ENCODE measurements around the gene SYT9. TPM values are rescaled to one million over a fixed set of nuclear protein-coding genes. Genes with fewer than 3 reads are reported as not detected.

SYT9 gene
- total and polyA plus RNA-seq, 2 of the 4 experiments (the other 2 are of a cell fraction): not detected

DNA sequence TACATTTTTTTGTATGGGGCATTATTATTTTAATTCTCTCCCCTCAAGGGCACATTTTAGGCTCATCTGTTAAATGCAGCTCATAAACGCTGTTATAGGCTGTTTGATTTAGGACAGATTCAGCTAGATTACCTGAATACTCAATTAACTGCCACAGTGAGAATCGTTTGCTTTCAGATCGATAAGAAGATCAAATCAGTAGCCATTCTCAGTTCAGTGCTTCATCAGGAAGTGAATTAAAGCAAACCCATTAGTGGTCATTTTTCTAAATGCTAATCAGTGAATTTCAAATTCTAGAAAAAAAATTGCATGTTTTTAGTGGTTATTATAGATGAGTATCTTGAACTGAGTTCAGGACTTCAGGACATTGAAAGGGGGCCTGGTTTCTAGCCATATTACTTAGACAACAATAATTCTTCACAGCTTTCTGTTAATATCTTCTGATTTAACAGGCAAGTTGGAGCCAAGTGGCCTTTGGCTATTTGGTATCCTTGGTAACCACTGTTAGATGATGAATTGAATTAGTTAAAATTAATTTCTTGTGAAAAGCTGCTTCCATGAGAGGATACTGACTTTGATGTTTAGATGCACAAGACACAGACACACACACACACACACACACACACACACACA, 18.6 kb downstream of the SYT9 start:
- Histone ChIP-seq H3K4me3 (ENCODE audit: insufficient read depth, low read depth, low read length) (no peak overlapping the region), H3K56ac (ENCODE audit: extremely low read depth, insufficient read depth, low read length) (no peak overlapping the region), H2BK15ac (ENCODE audit: low read depth, low read length) (no peak overlapping the region), H2AFZ (replicated peaks; ENCODE audit: low read length, poor library complexity) (no peak overlapping the region), H3K9me1 (ENCODE audit: insufficient read depth, low read length) (no peaks in the 10 kb centered on the region), H2BK120ac (ENCODE audit: low read depth, low read length) (no peak overlapping the region), H3K23ac (ENCODE audit: low read depth, low read length) (no peak overlapping the region), H3K79me1 (ENCODE audit: low read depth in 1 of 2, low read length in 2 of 2) (no peaks in the 10 kb centered on the region), H2BK5ac (ENCODE audit: low read depth, low read length, poor library complexity, severe bottlenecking) (no peak overlapping the region), H3K14ac (replicated peaks; ENCODE audit: low read depth, low read length) (no peak overlapping the region), H2BK20ac (ENCODE audit: low read depth, low read length) (no peak overlapping the region), H3K27me3 (ENCODE audit: control insufficient read depth, insufficient read depth, low read length) (no peaks in the 10 kb centered on the region), H3K4ac (ENCODE audit: low read depth, low read length) (no peak overlapping the region), H4K8ac (ENCODE audit: low read depth in 2 of 2, low read length in 2 of 2) (no peak overlapping the region), H3K9ac (ENCODE audit: low read depth, low read length) (no peak overlapping the region), H3K4me1 (ENCODE audit: control insufficient read depth, insufficient read depth, low read length) (no peaks in the 10 kb centered on the region), H4K20me1 (ENCODE audit: insufficient read depth, low read length) (no peaks in the 10 kb centered on the region), H3K27ac (ENCODE audit: insufficient read depth, low read length) (no peak overlapping the region), H3K18ac (ENCODE audit: low read depth, low read length) (no peak overlapping the region), H3K9me3 (ENCODE audit: control insufficient read depth, insufficient read depth, low read length) (no peaks in the 10 kb centered on the region), H2AK5ac (ENCODE audit: low read depth, low read length) (no peak overlapping the region), H4K91ac (ENCODE audit: insufficient read depth, low read depth, low read length) (no peak overlapping the region), H4K5ac (ENCODE audit: low read depth, low read length) (no peak overlapping the region), H3K36me3 (ENCODE audit: control insufficient read depth, insufficient read depth, low read length) (no peaks in the 10 kb centered on the region), H2AK9ac (replicated peaks; ENCODE audit: low read depth, low read length, poor library complexity) (no peak overlapping the region), H3K4me2 (ENCODE audit: low read depth, low read length) (no peak overlapping the region)
- BruUV-seq (replicated peaks): no TSS peak
- ChIA-PET POLR2A (ENCODE audit: unreplicated experiment) (no interaction called here), CTCF (interaction anchor here (0.8 kb wide), 1 partner anchor 9 kb away, joined by 3 read pairs; no protein-coding TSS in a partner anchor)
- TF ChIP-seq, protein P1, sequence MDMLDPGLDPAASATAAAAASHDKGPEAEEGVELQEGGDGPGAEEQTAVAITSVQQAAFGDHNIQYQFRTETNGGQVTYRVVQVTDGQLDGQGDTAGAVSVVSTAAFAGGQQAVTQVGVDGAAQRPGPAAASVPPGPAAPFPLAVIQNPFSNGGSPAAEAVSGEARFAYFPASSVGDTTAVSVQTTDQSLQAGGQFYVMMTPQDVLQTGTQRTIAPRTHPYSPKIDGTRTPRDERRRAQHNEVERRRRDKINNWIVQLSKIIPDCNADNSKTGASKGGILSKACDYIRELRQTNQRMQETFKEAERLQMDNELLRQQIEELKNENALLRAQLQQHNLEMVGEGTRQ (IDR thresholded peaks at IDR 0.05; ENCODE audit: low read depth, low read length): no peak
- TF ChIP-seq SMC3 (IDR thresholded peaks at IDR 0.05; ENCODE audit: low read depth, low read length) (no peak), RCOR1 (IDR thresholded peaks at IDR 0.05; ENCODE audit: insufficient replicate concordance, low read length) (no peak), MXI1 (IDR thresholded peaks at IDR 0.05; ENCODE audit: borderline replicate concordance, low read depth, low read length) (no peak), CHD1 (IDR thresholded peaks at IDR 0.05; ENCODE audit: low read depth, low read length) (no peak), RFX5 (IDR thresholded peaks at IDR 0.05; ENCODE audit: low read depth, low read length) (no peak), CEBPB (IDR thresholded peaks at IDR 0.05; ENCODE audit: low read depth, low read length) (no peak), MAZ (IDR thresholded peaks at IDR 0.05; ENCODE audit: borderline replicate concordance, low read depth, low read length) (no peak)
- TF ChIP-seq, protein P2, sequence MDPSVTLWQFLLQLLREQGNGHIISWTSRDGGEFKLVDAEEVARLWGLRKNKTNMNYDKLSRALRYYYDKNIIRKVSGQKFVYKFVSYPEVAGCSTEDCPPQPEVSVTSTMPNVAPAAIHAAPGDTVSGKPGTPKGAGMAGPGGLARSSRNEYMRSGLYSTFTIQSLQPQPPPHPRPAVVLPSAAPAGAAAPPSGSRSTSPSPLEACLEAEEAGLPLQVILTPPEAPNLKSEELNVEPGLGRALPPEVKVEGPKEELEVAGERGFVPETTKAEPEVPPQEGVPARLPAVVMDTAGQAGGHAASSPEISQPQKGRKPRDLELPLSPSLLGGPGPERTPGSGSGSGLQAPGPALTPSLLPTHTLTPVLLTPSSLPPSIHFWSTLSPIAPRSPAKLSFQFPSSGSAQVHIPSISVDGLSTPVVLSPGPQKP (IDR thresholded peaks at IDR 0.05; ENCODE audit: borderline replicate concordance, low read depth, low read length): no peak
- in situ Hi-C loops (cut with MboI; ENCODE audit: low sequenced_read_pairs): no loop called here
- intact Hi-C loops (cut with micrococcal nuclease): no loop called here
- ATAC-seq (ENCODE audit: low read depth) (no peak), DNase-seq (no peak)
- dilution Hi-C loops (cut with HindIII; ENCODE audit: low sequenced_read_pairs, unreplicated experiment): no loop called here
- WGBS, 2 experiments (ENCODE audit: extremely low coverage in 2 of 2, insufficient read length in 1 of 2): no CpG with 5 or more reads among the region's 3 CpGs
